Fibroblast of upper back skin (primary cell): ENCODE measurements around the gene MAGI2.

ENCODE experiments used
- DNase-seq: peaks from one replicate; pipeline ENCODE4 v3.0.0-alpha.2; 2013

The MAGI2 gene

DNA sequence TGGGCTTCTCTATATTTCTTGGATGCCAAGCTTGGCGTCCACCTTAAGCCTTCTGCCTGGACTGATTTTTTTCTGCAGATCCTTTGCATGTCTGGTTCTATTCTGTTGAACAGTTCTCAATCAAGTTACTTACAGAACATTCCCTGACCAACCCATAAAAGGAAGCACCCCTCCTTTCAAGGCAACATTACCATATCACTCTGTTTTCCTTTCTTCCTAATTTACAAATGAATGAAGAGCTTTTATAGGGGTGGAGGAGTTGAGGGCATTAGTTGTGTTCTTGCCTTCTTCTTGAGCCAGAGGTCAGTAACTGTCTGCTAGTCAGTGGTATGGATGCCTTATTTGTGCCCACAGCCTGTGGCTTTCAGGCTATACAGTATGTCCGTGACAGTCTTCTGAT is 1293.9 kb downstream of the MAGI2 start:
- no peak for DNase-seq

DNA sequence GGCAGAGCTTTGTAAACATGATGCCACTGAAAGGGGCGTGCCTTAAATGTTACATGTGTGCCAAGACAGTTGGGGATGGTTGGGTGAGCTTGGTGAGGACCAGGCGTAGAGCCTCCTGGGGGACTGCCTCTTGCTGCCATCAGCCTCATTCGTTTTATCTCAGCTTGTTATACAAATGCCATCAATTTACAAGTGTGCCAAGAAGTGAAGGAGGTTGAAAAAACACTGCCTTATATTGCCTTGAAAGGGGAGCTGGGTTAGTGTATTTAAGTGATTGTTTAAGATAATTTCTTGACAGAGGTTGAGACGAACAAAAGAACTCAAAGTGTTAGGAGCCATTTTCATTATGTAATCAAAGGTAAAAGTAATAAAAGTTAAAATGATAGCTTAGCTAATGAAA is 1300.2 kb downstream of the MAGI2 start:
- DNase-seq, result no peak

DNA sequence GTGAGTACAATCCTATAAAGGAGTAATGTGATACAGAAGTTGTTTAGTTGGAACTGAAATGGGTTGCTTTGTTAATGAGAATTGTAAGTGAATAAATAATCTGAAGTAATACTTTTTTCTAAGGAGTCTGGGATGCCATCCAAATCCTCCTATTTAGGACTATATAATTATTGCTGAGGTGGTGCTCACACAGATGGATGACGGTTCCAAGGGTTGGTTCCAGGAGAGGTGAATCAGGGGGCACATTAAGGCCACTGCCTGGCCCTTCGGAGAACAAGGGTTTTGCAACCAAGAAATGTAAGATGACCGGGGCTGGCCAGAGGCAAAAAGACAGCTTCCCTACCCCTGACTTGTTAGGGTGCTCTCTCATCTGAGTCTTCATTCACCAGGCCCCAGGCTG is 1302.2 kb downstream of the MAGI2 start:
- DNase-seq, result peak; percentile 62

DNA sequence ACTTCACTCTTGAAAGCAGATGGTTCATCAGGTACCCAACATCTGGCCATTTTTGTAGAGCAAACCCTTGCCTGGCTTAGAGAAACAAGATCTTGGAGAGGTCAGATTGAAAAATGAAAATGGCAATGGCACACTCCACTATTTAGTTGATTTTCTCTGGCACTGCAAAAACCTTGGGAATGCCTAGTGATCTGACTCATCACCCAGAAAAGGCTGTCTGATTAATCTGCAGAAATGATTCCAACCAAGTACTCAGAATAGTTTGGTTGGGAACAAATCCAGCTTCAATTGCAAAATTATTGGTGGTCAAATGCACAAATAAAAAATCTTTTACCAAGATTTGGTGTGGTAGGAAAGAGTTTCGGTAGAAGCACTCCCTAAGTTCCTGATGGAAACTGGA is 1303.7 kb downstream of the MAGI2 start:
- DNase-seq, result peak; percentile 93

DNA sequence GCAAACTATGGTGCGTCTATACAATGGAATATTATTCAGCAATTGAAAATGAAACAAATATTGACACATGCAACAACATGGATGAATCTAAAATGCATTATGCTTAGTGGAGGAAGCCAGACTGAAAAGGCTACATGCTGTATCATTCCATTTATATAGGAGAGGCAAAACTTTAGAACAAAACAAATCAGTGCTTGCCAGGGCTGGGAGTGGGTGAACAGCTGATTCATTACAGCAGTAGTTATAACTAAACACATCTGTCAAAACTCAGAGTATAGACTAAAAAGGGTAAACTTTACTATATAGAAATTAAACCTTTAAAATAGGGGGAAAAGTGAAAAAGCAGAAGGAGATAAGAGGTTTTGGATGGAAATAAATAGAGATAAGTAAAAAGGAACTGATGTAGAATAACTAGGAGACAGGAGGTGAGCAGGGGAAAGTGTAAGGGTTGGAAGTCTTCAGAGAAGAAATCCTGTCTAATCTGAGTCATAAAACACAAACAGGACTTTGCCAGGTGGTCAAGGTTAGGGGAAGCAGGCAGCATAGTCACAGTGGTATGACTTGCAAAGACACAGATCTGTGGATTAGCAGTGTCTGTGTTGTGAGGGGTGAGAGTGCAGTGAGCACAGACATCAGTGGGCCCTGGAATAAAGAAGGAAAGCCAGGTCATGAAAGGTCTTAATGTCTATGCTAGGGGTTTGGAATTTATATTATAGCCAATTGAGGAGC is 1305.1 kb downstream of the MAGI2 start:
- DNase-seq, result no peak

DNA sequence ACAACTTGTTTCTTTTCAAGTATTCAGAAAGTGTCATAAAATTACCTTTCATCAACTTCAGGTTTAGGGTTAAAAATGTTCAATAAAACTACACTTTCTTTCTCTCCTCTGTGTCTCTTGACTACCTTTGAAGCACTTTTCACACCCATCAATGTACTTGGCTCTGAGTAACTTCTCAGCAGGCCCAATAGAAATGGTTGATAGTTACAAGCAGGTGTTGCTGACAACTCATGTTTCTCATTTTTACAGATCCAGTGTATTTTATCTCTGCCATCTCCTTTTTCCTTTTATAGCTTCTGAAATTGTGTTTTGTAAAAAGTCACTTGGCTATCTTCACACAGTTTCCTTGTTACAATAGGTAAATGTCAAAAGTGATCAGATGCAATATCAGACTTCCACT is 1306.9 kb downstream of the MAGI2 start:
- no peak for DNase-seq

DNA sequence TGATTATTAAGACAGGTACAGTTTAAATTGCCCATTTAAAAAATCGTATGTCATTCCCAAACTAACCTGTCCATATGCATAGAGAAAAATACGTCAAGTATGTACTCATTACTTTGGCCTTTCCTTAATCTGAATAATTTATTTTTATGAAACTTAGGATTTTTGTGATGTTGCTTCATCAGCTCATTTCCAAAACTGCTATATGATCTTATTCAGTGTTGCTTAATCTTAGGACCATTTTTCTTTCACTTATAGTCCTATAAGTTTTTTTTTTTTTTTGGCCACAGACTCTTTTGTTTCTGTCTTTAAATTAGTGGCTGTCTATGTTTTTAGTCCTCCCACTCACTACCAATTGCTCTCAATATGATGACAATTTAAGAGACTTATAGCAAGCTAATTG is 1309.8 kb downstream of the MAGI2 start:
- DNase-seq, result no peak

DNA sequence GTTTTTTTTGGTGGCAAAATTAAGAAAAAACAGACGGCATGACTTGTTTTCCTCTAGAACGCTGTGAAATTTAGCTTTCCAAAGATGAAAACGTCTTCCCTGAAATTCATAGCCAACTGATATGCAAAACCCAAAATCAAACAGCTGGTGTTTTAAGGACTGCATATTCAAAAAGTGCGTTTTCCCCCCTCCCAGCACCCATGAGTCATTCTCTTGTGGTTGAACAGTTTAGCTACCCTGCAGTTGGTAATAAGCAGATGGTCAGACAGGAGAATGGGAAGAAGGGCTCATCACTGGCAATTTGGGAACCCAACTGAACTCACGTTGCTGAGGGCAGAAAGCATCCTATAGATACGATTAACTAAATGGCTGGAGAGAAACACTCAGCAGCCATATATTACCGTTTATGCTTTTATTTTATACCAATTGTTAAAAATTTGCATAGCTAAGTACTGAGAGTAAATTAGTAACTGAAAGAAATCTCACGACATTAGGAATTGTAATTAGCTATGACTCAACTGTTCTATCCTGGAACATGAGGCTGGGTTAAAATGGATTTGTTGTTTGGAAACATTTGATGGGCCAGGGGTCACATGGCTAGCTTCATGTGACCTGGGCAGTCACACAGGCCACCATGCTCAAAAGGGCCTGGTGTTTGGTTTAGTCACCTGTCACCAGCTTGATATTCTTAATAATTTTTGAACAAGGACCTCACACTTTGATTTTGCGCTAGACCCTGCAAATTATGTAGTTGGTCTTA is 1311.8 kb downstream of the MAGI2 start:
- DNase-seq, result peak; percentile 84

DNA sequence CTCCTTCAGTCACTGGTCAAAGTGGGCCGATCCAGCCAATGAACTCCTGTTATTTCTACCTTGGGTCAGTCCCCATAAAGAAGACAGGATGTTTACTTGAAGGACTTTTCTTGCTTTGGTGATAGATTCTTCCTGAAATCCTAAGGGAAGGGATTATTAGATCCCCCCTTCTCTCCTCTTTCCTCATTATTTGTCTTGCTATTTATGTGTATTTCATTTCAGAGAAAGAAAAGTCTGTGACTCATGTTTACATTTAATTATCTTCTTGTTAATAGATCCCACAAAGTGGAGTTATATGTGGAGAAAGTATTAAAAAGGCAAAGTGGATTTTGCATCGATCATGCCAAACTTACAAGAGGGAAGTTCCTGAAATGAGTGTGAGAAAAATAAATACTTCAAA is 1313.4 kb downstream of the MAGI2 start:
- no peak for DNase-seq

DNA sequence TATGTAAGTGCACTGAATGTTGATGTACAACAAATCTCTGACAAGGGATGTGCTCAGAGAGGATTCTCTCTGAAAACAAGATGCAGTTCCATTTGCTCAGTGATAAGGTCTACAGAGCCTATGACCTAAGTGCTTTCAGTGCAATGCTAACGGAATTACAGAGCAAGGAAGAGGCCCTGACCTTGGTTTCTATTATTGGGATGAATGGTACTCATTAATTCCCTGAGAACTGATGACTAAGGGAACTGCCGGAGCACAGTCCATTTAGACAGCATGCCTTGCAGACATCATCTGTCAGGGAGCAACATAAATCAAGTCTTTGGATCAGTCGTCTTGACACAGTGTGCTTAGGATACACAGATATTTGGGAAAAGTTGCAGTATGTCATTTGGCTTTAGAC is 1314.1 kb downstream of the MAGI2 start:
- peak; percentile 97 for DNase-seq

DNA sequence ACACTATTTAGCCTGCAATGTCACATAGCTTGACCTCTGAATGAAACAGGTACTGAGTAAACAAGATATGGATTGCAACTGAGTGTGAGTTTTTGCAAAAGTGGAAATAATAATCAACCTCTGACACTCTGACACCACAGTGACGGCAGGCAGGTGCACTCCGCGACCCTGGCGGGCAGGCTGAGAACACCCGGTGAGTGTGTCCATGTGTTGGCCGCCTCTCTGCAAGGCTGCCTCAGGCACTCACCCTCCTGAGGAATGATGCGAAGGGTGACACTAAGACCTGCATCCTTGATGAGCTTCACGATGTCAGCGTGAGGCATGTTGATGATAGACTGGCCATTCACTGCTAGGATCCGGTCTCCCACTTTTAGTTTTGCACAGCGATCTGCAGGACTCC is 1318.7 kb downstream of the MAGI2 start:
- no peak for DNase-seq

DNA sequence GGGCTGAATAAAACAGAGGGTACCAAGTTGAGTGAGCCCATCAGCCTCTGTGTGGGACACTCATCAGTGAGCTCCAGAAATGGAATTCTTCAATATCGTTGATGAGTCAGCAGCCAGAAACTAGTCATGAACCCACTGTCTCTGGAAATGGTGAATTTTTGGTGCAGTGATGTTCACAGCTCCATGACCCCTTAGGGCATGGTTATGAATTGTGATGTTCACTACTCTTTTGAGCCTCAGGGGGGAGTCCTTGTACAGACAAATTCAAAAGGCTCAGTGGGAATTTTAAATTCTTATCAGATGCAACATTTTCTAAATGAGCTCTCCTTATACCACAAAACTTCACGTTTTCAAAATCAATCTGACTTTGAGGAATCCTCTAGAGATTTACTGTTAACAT is 1319.2 kb downstream of the MAGI2 start:
- peak; percentile 86 for DNase-seq

DNA sequence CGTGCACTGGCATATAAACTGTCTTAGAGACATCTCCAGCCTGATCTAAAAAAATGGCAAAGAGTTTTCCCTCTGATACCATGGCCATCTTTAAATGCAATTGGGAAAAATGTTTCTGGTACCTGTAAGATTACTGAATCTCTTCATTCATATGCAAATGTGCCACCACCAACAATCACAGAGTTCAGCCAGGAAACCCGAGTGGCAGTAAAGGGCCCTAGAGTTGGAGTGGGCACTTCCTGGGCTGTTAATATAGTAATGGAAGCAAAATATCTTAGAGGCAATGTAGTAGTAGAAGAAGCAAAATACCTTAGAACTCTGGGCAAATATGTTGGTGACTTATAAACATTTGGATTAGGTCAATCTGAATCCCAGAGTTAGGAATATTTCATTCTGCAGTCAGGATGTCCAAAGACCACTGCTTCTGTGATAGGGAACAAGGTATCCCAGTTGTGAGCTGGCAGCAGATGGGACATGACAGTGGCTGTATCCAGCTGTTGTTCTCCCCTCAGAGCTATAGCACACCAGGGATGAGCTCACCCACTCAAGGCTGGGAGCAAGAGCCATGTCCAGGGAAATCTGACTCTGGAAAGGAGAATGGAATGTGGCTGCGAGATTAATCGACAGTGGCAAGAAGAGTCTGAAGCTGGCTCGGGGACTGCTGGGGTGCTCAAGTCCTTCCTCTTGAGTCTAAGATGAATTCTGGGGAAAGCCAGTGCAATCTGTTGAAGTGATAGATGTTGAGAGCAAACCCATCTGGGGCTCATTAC is 1322.8 kb downstream of the MAGI2 start:
- peak; percentile 56 for DNase-seq

DNA sequence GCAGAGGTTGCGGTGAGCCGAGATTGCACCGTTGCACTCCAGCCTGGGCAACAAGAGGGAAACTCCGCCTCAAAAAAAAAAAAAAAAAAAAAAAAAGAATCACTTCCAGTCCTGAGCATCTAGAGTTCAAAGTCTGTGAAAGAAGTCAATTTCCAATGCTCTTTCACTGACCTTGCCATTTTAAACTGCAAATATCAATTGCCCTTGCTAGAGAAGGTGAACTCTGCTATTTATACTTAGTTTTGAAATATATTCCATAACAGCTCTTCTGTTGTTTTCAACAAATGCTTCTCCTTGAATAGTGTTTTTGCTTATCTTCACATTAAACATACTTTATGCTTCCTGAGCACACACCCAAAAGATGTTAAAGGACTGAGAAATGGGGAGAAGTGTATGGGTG is 1323.6 kb downstream of the MAGI2 start:
- no peak for DNase-seq

DNA sequence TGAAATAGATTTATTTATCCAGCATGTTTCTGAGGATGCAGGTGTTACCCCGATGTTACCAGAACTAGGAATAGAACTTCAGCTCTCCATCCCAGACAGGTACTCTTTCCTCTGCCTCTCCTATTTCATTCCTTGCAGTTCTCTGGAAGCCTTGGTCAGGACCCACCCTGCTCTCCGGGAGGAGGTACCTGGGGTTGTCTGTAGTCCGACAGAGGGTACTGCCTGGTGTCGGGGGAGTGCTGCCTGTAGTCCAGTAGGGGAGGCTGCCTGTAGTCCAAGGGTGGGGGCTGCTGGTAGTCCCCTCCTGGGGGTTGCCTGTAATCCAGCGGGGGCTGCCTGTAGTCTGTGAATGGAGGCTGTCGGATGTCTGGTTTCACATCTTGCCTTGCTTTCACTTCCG is 1326.5 kb downstream of the MAGI2 start:
- no peak for DNase-seq

DNA sequence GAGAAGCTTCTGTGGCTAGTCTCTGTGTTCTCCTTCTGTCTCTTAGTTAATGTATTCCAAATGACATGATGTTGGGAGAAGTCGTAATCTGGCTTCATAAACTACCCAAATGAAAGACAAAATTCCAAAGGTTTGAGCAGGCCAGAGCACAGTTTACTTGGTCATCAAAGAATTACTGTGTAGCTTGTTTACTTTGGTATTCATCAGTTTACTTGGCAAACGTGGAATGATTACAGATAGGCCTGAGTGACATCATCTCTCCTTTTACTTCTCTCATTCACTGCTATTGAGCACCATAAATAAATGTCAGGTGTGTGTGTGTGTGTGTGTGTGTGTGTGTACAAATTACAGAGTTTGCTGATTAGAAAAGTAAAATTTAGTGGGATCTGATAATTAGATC is 1327.6 kb downstream of the MAGI2 start:
- DNase-seq, result no peak

DNA sequence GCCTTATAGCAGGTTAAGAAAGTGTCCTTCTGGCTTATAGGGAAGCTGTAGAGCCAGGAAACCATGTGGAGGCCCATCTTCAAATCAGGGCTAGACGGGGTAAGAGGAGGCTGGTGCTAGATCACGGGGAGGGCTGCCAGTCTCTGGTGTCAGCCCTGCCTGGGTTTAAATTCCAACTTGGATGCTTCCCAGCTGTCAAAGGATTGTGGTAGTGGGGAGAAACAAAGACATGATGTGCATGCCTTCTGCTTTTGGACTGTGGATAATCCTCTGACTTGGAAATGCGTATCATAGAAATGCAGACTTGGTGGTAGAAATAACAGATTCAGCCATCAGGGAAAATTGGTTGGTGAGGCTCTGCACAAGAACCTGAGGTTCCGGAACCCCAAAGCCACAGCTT is 1329.3 kb downstream of the MAGI2 start:
- DNase-seq, result no peak

DNA sequence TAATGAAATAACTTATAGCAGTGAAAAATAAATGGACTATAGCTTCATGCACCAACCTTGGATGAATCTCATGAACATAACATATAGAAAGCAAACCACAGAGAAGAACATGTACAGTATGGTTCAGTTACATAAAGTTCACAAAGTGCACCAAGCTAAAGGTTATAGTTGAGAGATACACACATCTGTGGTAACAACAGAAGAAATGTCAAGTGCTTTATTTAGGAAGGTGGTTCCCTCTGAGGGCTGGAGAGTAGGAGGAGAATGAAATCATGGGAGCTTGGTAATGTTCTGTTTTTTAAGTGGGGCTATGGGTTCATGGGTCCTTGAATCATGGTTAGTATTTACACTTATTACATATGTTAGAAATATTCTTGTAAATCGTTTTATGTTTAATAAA is 1331.6 kb downstream of the MAGI2 start:
- no peak for DNase-seq

DNA sequence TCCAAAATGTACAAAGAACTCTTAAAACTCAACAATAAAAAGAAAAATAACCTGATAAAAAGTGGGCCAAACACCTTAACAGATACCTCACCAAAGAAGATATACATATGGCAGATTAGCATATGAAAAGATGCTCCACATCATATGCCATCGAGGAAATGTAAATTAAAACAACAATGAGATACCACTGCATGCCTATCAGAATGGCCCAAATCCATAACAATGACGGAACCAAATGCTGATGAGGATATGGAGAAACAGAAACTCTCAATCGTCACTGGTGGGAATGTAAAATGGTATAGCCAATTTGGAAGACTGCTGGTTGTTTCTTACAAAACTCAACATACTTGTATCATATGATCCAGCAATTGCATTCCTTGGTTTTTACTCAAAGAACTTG is 1335.0 kb downstream of the MAGI2 start:
- DNase-seq, result no peak

DNA sequence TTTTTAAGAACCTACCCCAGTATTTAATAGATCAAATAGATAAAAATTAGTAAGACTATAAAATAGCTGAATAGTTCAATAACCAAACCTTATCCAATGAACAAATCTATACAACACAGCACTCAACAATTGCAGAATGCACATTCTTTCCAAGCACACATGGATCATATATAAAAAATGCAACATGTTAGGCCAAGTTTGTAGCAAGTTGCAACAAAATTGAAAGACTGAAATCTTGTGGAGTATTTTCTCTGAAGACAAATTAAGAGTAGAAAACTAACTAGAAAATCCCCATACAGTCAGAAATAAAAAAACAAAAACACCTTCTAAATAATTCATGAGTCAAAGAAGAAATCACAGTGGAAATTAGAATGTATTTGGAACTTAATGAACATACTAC is 1337.6 kb downstream of the MAGI2 start:
- DNase-seq, result no peak

DNA sequence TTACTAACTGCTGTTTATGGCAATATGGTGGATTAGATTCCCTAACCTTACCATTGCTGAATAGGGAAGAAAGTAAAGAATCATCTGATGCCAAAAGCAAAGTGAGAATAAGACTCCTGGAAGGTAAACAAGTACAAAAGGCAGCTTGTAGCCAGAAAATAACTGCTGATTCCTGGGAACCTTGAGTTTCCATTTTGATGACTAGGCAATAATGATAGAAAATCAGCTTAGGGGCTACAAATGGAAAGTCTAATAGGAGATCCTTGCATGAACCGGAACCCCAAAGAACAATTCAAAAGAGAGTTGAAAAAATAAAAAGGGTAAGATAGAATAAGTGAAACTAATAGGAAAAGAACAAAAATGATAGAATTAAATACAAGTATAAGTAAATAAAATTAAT is 1338.5 kb downstream of the MAGI2 start:
- no peak for DNase-seq

DNA sequence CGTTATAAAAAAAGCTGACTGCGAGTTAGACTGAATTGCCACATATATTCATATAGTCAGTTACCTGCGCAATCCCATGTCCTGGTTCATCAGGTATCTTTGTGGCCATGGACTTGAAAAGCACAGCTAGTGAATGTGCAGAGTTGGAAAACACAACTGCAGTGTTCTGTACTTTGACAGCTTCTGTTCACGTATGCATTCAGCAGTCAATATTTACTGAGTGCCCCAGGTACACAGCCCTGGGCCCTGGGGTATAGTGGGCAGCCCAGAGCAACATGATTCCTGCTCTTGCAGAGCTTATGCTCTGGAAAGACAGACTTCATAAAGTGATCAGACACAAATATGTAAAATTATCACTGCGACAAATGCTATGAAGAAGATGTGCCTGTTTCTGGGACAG is 1341.0 kb downstream of the MAGI2 start:
- DNase-seq, result no peak

DNA sequence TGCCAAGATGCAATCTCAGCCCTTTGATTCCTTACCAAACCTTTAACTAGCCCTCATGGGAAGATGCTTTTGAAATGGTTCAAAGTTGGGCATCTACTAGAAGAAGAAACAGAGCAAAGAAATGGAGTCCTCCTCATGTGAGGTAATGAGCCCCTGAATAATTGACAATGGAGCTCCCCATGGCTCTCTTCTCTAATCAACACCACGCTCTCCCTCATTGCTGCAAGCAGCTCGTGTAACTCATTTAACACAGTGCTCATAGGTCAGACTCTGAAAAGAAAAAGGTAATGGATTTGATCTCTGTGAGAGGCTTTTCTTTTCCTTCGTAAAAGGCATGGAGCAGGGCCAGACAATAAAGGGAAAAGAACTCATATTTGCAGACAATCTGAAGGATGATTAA is 1342.1 kb downstream of the MAGI2 start:
- DNase-seq, result no peak

DNA sequence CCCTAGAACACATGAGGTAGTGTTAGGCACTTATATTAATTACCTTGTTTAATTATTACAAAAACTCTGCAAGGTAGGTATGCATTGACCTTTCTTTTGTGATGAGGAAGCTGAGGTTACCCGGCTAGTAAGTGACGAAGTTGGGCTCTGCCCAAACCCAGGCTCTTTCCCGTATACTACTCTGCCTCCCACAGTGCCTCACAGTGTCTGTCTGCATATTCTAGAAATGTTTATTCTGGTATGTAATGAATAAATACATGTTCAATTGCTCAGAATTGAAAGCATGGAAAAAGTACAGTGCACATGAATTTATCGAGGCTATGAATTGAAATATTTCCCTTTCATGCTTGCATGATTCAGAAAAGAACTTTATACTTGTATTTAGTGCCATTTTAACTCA is 1350.0 kb downstream of the MAGI2 start:
- no peak for DNase-seq
